ENCODE data around the gene ALK.

DNA sequence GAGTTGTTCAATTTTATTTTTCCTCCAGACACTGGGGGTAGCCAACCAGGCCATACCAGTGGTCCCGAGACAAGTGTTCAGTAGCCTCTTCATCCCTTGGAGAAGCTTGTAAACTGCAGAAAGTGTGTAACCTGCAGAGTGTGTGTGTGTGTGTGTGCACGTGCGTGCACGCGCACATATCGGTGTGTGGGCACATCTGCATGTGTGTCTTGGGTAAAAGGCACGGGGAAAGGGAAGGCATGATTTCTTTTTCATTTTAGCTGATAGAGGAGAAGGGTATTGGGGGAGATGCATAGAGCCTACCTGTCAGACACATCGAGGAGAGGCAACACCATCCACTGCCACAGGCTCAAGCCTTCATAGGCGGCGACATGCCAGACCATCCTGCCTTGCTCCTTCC, 624.8 kb downstream of the ALK start:
- TF ChIP-seq, protein P1, sequence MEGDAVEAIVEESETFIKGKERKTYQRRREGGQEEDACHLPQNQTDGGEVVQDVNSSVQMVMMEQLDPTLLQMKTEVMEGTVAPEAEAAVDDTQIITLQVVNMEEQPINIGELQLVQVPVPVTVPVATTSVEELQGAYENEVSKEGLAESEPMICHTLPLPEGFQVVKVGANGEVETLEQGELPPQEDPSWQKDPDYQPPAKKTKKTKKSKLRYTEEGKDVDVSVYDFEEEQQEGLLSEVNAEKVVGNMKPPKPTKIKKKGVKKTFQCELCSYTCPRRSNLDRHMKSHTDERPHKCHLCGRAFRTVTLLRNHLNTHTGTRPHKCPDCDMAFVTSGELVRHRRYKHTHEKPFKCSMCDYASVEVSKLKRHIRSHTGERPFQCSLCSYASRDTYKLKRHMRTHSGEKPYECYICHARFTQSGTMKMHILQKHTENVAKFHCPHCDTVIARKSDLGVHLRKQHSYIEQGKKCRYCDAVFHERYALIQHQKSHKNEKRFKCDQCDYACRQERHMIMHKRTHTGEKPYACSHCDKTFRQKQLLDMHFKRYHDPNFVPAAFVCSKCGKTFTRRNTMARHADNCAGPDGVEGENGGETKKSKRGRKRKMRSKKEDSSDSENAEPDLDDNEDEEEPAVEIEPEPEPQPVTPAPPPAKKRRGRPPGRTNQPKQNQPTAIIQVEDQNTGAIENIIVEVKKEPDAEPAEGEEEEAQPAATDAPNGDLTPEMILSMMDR (IDR thresholded peaks at IDR 0.05) = no peak
- TF ChIP-seq POLR2A (IDR thresholded peaks at IDR 0.05) = no peak
